ENCODE results near the gene KLLN.
"Not testable (repeated sequence)": the region's sequence is repeated elsewhere in the genome, so short reads cannot be mapped to it uniquely, and the experiment has no call there.

The KLLN gene

GRCh38 chr10:87865241-87865881 is 2.0 kb upstream of the KLLN start:
- no peak for DNase-seq

GRCh38 chr10:87864496-87865059 is 1.2 kb upstream of the KLLN start:
- DNase-seq, result no peak

- DNase-seq, result peak; percentile 56
Measured at GRCh38 chr10:87863951-87864495, 690 bp upstream of the KLLN start.

- no peak for DNase-seq
Measured at GRCh38 chr10:87862679-87863052, 667 bp downstream of the KLLN start.

- peak; percentile 93 for DNase-seq
Measured at GRCh38 chr10:87861953-87862678, 1.2 kb downstream of the KLLN start.

GRCh38 chr10:87861566-87861952 is 1.8 kb downstream of the KLLN start:
- DNase-seq, result no peak

- no peak for DNase-seq
Measured at GRCh38 chr10:87860816-87861403, 2.4 kb downstream of the KLLN start.

GRCh38 chr10:87860156-87860795 is 3.1 kb downstream of the KLLN start:
- no peak for DNase-seq

- DNase-seq, result not testable (repeated sequence)
Measured at GRCh38 chr10:87855665-87856064, 7.7 kb downstream of the KLLN start.

- DNase-seq, result not testable (repeated sequence)
Measured at GRCh38 chr10:87855247-87855646, 8.1 kb downstream of the KLLN start.

GRCh38 chr10:87852089-87852488 is 11.2 kb downstream of the KLLN start:
- DNase-seq, result no peak

- peak; percentile 49 for DNase-seq
Measured at GRCh38 chr10:87850742-87851205, 12.6 kb downstream of the KLLN start.

- no peak for DNase-seq
Measured at GRCh38 chr10:87849001-87849400, 14.3 kb downstream of the KLLN start.

- no peak for DNase-seq
Measured at GRCh38 chr10:87847550-87847949, 15.8 kb downstream of the KLLN start.

GRCh38 chr10:87846711-87847110 is 16.6 kb downstream of the KLLN start:
- not testable (repeated sequence) for DNase-seq

- no peak for DNase-seq
Measured at GRCh38 chr10:87846023-87846422, 17.3 kb downstream of the KLLN start.

GRCh38 chr10:87845624-87845998 is 17.7 kb downstream of the KLLN start:
- DNase-seq, result no peak

- DNase-seq, result no peak
Measured at GRCh38 chr10:87844837-87845623, 18.3 kb downstream of the KLLN start.

GRCh38 chr10:87843714-87844113 is 19.6 kb downstream of the KLLN start:
- DNase-seq, result no peak

GRCh38 chr10:87842776-87843497 is 20.4 kb downstream of the KLLN start:
- DNase-seq, result no peak

- no peak for DNase-seq
Measured at GRCh38 chr10:87842220-87842641, 21.1 kb downstream of the KLLN start.

- no peak for DNase-seq
Measured at GRCh38 chr10:87841186-87841585, 22.1 kb downstream of the KLLN start.

Measured in activated T-cell treated with anti-CD3 and anti-CD28 coated beads, Interleukin-2, amount 50 U/mL, for 1 hour (primary cell).